OCI-LY1 (cell line): ENCODE data around the gene TRAK1.

Source experiments
- H2AFZ ChIP-seq: fragments of 200-600 bp; sonication (generic), shearing (Covaris generic); 2 replicates; pipeline ENCODE4 v1.6.0; 2014; ENCODE audit warnings: antibody characterized with exemption, mild to moderate bottlenecking, low read length
- H3F3A ChIP-seq: fragments of 200-600 bp; sonication (generic), shearing (Covaris generic); 2 replicates; pipeline ENCODE4 v1.6.0; 2014; ENCODE audit warnings: mild to moderate bottlenecking, antibody characterized with exemption, low read length, moderate library complexity; ENCODE audit not compliant: insufficient read depth
- H3K27ac ChIP-seq: fragments of 200-600 bp; sonication (generic); 2 replicates; pipeline ENCODE4 v1.5.1; 2014; ENCODE audit warnings: low read length, mixed run types, mild to moderate bottlenecking, low read depth; ENCODE audit not compliant: poor library complexity, severe bottlenecking
- H3K27me3 ChIP-seq: fragments of 200-600 bp; sonication (generic); 2 replicates; pipeline ENCODE4 v1.6.0; 2014; ENCODE audit warnings: antibody characterized with exemption, mild to moderate bottlenecking, low read length, moderate library complexity; ENCODE audit not compliant: insufficient read depth
- H3K36me3 ChIP-seq: fragments of 200-600 bp; sonication (generic); 2 replicates; pipeline ENCODE4 v1.6.1; 2014; ENCODE audit warnings: mild to moderate bottlenecking, antibody characterized with exemption, low read length, moderate library complexity, mixed read lengths; ENCODE audit not compliant: insufficient read depth
- H3K4me1 ChIP-seq: fragments of 200-600 bp; sonication (generic); 2 replicates; pipeline ENCODE4 v1.5.1; 2014; ENCODE audit warnings: mild to moderate bottlenecking, low read length, moderate library complexity; ENCODE audit not compliant: insufficient read depth, severe bottlenecking
- H3K4me2 ChIP-seq: fragments of 200-600 bp; sonication (generic), shearing (Covaris generic); 2 replicates; pipeline ENCODE4 v1.6.1; 2014; ENCODE audit warnings: low read length
- H3K4me3 ChIP-seq: fragments of 200-600 bp; sonication (generic); 2 replicates; pipeline ENCODE4 v1.5.1; 2014; ENCODE audit warnings: low read length, low read depth, mild to moderate bottlenecking, mixed read lengths; ENCODE audit not compliant: poor library complexity, severe bottlenecking
- H3K79me2 ChIP-seq: fragments of 200-600 bp; shearing (Covaris generic); 2 replicates; pipeline ENCODE4 v1.6.1; 2016; ENCODE audit warnings: mixed run types, low read length, mixed read lengths; ENCODE audit not compliant: insufficient read depth
- H3K9ac ChIP-seq: fragments of 200-600 bp; sonication (generic), shearing (Covaris generic); 2 replicates; pipeline ENCODE4 v1.6.1; 2014; ENCODE audit warnings: mild to moderate bottlenecking, low read length, mixed read lengths
- H3K9me2 ChIP-seq: fragments of 200-600 bp; sonication (generic), shearing (Covaris generic); 2 replicates; pipeline ENCODE4 v1.6.1; 2014; ENCODE audit warnings: low read depth, mild to moderate bottlenecking, low read length, mixed read lengths
- H3K9me3 ChIP-seq: fragments of 200-600 bp; shearing (Covaris generic); 2 replicates; pipeline ENCODE4 v1.6.1; 2014; ENCODE audit warnings: low read length, mixed read lengths
- H4K20me1 ChIP-seq: fragments of 200-600 bp; sonication (generic), shearing (Covaris generic); 2 replicates; pipeline ENCODE4 v1.6.0; 2016; ENCODE audit warnings: mild to moderate bottlenecking, low read length; ENCODE audit not compliant: insufficient read depth
- EZH2 ChIP-seq: fragments of 200-600 bp; sonication (generic), shearing (Covaris generic); IDR thresholded peaks from 2 replicates; pipeline ENCODE4 v1.8.0; 2017; ENCODE audit warnings: borderline replicate concordance, mixed run types, mild to moderate bottlenecking, antibody characterized with exemption, low read length, moderate library complexity, mixed read lengths
- TF ChIP-seq, protein P1 (sequence below): fragments of 200-600 bp; sonication (generic), shearing (Covaris generic); IDR thresholded peaks from 2 replicates; pipeline ENCODE4 v1.5.1; 2017; ENCODE audit warnings: mild to moderate bottlenecking, antibody characterized with exemption, low read length, moderate library complexity, mixed read lengths

The TRAK1 gene

DNA sequence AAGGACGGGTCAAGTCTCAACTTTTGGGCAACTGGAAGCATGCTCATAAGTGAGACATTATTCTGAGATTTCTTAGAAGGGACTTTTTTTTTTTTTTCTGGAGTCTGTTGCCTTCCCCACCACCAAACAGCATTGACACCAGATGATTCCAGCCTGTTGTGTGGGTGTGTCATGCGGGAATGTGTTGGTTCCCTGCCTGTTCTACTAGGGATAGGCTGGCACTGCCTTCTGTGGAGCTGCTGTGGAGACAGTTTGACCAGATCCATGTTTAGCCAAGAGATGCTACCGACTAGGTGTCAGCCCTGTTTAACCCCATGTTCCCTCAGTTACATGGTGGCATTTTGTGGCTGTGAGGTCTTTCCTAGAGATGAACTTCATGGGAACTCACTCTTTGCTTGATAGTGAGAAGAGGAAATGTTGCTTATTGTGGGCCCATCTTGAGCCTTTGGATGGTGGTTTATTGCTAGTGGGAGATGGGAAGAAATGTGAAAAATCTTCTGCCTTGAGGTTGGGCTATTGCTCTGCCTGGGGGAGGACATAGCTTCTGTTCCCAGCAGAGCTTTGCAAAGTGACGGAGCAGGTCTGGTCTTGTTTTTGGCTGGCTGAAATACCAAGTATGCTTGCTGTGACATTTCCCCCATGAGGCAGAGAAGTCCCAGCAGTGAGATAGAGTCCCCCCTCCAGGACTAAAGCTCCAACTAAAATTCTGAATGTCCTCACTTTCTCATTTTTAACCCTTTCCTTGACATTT, 31.3 kb downstream of the TRAK1 start:
- peaks cover 31% of the 10 kb centered on the region for H3K36me3 ChIP-seq
- no peaks in the 10 kb centered on the region for H3K9me3 ChIP-seq
- H3F3A ChIP-seq = no peaks in the 10 kb centered on the region
- no peak overlapping the region for H2AFZ ChIP-seq
- H3K9me2 ChIP-seq = no peaks in the 10 kb centered on the region
- H3K27me3 ChIP-seq = no peaks in the 10 kb centered on the region
- H3K4me1 ChIP-seq = peaks cover 68% of the 10 kb centered on the region
- no peak overlapping the region for H3K4me3 ChIP-seq
- TF ChIP-seq, protein P1, sequence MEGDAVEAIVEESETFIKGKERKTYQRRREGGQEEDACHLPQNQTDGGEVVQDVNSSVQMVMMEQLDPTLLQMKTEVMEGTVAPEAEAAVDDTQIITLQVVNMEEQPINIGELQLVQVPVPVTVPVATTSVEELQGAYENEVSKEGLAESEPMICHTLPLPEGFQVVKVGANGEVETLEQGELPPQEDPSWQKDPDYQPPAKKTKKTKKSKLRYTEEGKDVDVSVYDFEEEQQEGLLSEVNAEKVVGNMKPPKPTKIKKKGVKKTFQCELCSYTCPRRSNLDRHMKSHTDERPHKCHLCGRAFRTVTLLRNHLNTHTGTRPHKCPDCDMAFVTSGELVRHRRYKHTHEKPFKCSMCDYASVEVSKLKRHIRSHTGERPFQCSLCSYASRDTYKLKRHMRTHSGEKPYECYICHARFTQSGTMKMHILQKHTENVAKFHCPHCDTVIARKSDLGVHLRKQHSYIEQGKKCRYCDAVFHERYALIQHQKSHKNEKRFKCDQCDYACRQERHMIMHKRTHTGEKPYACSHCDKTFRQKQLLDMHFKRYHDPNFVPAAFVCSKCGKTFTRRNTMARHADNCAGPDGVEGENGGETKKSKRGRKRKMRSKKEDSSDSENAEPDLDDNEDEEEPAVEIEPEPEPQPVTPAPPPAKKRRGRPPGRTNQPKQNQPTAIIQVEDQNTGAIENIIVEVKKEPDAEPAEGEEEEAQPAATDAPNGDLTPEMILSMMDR = no peak
- TF ChIP-seq EZH2 = no peak
- H3K79me2 ChIP-seq = peaks cover 13% of the 10 kb centered on the region; the same call in 1 of the 2 replicates
- H3K9ac ChIP-seq = peak overlapping the region; percentile 37; the same call in 1 of the 2 replicates
- H4K20me1 ChIP-seq = no peaks in the 10 kb centered on the region
- H3K4me2 ChIP-seq = peak overlapping the region; percentile 31; the same call in 1 of the 2 replicates
- H3K27ac ChIP-seq = peak overlapping the region; percentile 60

DNA sequence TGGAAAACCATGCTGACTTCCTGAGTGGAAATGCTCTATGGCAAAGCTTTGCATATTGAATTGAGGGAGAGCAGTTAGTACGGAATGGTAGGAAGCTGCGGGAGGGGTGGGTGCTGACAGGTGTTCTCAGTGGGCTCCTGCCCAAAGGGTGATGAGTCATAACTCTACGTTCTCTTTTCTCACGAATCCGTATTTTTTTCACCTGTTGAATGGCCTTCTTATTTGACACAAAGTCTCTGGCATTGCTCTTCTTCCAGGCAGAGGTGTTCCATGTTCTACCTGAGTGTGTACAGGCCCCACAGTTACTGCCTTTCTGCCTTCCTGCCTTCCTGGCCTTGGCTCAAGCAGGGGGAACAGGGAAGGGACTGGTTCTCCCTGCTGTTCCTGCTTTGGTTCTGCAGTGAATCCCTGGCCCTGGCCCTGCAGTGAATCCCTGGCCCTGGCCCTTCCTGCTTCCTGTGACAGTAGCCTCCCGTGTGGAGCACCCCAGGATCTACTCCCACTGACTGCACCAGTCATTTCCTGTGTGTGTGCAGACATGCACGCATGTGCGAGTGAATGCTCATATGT, 31.9 kb downstream of the TRAK1 start:
- Histone ChIP-seq H3K4me3 (no peak overlapping the region), H3K9ac (peak overlapping the region; percentile 37; the same call in 1 of the 2 replicates), H3K79me2 (peaks cover 13% of the 10 kb centered on the region; the same call in 1 of the 2 replicates), H2AFZ (no peak overlapping the region), H3K9me3 (no peaks in the 10 kb centered on the region), H4K20me1 (no peaks in the 10 kb centered on the region), H3K27me3 (no peaks in the 10 kb centered on the region), H3K27ac (peak overlapping the region; percentile 60), H3F3A (0 out of 2 replicates have a peak, but pooled peaks cover under 1% of the 10 kb centered on the region), H3K4me1 (peaks cover 74% of the 10 kb centered on the region), H3K36me3 (peaks cover 34% of the 10 kb centered on the region), H3K4me2 (peak overlapping the region; percentile 31; the same call in 1 of the 2 replicates), H3K9me2 (no peaks in the 10 kb centered on the region)
- TF ChIP-seq EZH2 = no peak
- TF ChIP-seq, protein P1 = no peak

- H3K9ac ChIP-seq = no peak overlapping the region; the same call in 1 of the 2 replicates
- no peak overlapping the region for H3K4me2 ChIP-seq
- H3K9me2 ChIP-seq = no peaks in the 10 kb centered on the region
- no peak overlapping the region for H2AFZ ChIP-seq
- H3K36me3 ChIP-seq = peaks cover 31% of the 10 kb centered on the region
- no peaks in the 10 kb centered on the region for H4K20me1 ChIP-seq
- 0 out of 2 replicates have a peak, but pooled peaks cover 4% of the 10 kb centered on the region for H3F3A ChIP-seq
- no peak overlapping the region for H3K4me3 ChIP-seq
- no peak for TF ChIP-seq EZH2
- TF ChIP-seq, protein P1 = no peak
- no peaks in the 10 kb centered on the region for H3K27me3 ChIP-seq
- H3K79me2 ChIP-seq = peaks cover 13% of the 10 kb centered on the region; the same call in 1 of the 2 replicates
- H3K9me3 ChIP-seq = no peaks in the 10 kb centered on the region
- H3K4me1 ChIP-seq = peaks cover 77% of the 10 kb centered on the region
- H3K27ac ChIP-seq = peak overlapping the region; percentile 60
Observed at GRCh38 chr3:42123824-42124658, 32.9 kb downstream of the TRAK1 start.
